Vagina (tissue), 2 donors: ENCODE results near the gene ARMC5. TPM values are rescaled to one million over a fixed set of nuclear protein-coding genes. Genes with fewer than 3 reads are reported as not detected.

Experiments used
- DNase-seq, 2 donors: peaks; one replicate each; pipeline ENCODE4 v3.0.0-alpha.2; 2017; ENCODE audit errors: extremely low spot score in 2 of 2
- H3K27ac ChIP-seq: fragments of 200-600 bp; sonication (generic); one replicate; pipeline ENCODE4 v1.5.1; 2019
- H3K27me3 ChIP-seq: fragments of 200-600 bp; sonication (generic); one replicate; pipeline ENCODE4 v1.5.1; 2019
- H3K36me3 ChIP-seq, 2 donors: fragments of 200-600 bp; sonication (generic); one replicate each; pipeline ENCODE4 v1.5.1; 2017 to 2019
- H3K4me1 ChIP-seq: fragments of 200-600 bp; sonication (generic); one replicate; pipeline ENCODE4 v1.5.1; 2019
- H3K4me3 ChIP-seq, 2 donors: fragments of 200-600 bp; sonication (generic); 1 replicate in 1 of 2; 2 replicates in 1 of 2; pipeline ENCODE4 v1.5.1; 2016 to 2019
- H3K9me3 ChIP-seq: fragments of 200-600 bp; sonication (generic); one replicate; pipeline ENCODE4 v1.5.1; 2019
- POLR2A ChIP-seq, 2 donors: fragments of 450-650 bp; IDR thresholded peaks; one replicate each; pipeline ENCODE4 v1.6.1; 2017; ENCODE audit warnings: antibody characterized with exemption in 2 of 2, mild to moderate bottlenecking in 2 of 2, moderate library complexity in 2 of 2
- POLR2AphosphoS5 ChIP-seq, 2 donors: sonication (generic); formaldehyde crosslinking; IDR thresholded peaks; one replicate each; pipeline ENCODE4 v1.9.0; 2017; ENCODE audit warnings: antibody characterized with exemption in 2 of 2, mild to moderate bottlenecking in 2 of 2, low read depth in 1 of 2; ENCODE audit not compliant: insufficient read depth in 1 of 2
- intact Hi-C: fragments of 100-400 bp; cut with DNase I; formaldehyde crosslinking; loops from one replicate; pipeline ENCODE4 v1.15.1; 2023
- total RNA-seq: library from RNA; depleted of rRNA; stranded (reverse); fragments of >200 nt; gene quantifications from one replicate; pipeline ENCODE4 v1.2.3, GENCODE V29; 2016
- TF ChIP-seq, protein P1 (sequence below), 3 experiments: fragments of 450-650 bp in 2 of 3; fragments of 200-600 bp in 1 of 3; sonication (generic) in 1 of 3; IDR thresholded peaks; one replicate each; pipeline ENCODE4 v1.5.1; 2017 to 2019; ENCODE audit warnings: antibody characterized with exemption in 3 of 3, mild to moderate bottlenecking in 2 of 3, moderate library complexity in 2 of 3

Gene ARMC5
- total RNA-seq, 1 donor from 2014 or later, result 11.3 TPM

DNA sequence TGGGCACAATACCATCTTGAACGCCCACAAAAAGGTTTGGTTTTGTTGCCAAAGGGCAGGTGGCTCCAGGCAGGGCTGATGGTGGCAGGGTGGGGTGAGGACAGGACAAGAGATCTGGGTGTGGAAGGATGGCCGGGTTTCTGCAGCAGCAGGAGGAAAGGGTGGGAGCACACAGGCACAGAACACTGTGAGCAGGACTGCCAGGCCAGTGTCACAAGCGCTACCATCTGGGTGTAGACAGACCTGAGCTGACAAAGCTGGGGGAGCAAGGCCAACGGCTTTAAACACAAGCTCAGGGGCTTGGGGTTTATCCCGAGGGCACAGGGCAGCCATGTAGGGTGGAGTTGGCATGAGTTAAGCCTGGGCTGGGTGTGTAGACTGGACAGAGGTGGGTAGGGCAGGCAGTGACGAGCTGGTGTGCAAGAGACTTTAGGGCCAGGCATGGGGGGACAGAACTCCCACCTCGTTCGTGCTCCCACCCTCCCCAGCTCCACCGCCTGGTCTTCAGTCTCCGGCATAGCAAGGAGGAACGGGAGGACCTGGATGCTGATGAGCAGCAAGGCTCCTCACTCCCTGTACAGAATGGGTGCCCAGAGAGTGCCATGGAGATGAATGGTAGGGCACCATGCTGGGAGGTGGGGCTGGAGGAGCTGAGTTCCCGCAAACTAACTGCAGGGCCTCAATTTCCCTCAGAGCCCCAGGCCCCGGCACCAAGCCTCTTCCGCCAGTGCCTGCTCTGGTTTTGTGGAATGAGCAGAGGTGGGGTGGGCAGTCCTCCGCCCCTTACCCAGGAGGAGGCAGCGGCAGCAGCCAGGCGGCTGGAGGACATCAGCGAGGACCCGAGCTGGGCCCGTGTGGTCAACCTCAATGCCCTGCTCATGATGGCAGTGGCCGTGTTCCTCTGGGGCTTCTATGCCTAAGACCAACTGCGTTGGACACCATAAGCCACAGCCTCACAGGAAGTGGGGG lies 30.6 kb downstream of the ARMC5 start:
- peaks cover 21% of the 10 kb centered on the region for H3K4me1 ChIP-seq
- intact Hi-C loops, result no loop called here
- H3K27ac ChIP-seq, result no peak overlapping the region
- no peak for DNase-seq
- TF ChIP-seq, protein P1, sequence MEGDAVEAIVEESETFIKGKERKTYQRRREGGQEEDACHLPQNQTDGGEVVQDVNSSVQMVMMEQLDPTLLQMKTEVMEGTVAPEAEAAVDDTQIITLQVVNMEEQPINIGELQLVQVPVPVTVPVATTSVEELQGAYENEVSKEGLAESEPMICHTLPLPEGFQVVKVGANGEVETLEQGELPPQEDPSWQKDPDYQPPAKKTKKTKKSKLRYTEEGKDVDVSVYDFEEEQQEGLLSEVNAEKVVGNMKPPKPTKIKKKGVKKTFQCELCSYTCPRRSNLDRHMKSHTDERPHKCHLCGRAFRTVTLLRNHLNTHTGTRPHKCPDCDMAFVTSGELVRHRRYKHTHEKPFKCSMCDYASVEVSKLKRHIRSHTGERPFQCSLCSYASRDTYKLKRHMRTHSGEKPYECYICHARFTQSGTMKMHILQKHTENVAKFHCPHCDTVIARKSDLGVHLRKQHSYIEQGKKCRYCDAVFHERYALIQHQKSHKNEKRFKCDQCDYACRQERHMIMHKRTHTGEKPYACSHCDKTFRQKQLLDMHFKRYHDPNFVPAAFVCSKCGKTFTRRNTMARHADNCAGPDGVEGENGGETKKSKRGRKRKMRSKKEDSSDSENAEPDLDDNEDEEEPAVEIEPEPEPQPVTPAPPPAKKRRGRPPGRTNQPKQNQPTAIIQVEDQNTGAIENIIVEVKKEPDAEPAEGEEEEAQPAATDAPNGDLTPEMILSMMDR (IDR thresholded peaks at IDR 0.05), result no peak
- TF ChIP-seq POLR2A (IDR thresholded peaks at IDR 0.05), result no peak
- no peak for TF ChIP-seq POLR2AphosphoS5 (IDR thresholded peaks at IDR 0.05; ENCODE audit: insufficient read depth in 1 of 2, low read depth in 1 of 2)
- H3K36me3 ChIP-seq, result peaks cover 0 to 30% of the 10 kb centered on the region in 2 donors
- no peak overlapping the region for H3K4me3 ChIP-seq
- no peaks in the 10 kb centered on the region for H3K9me3 ChIP-seq
- no peaks in the 10 kb centered on the region for H3K27me3 ChIP-seq

DNA sequence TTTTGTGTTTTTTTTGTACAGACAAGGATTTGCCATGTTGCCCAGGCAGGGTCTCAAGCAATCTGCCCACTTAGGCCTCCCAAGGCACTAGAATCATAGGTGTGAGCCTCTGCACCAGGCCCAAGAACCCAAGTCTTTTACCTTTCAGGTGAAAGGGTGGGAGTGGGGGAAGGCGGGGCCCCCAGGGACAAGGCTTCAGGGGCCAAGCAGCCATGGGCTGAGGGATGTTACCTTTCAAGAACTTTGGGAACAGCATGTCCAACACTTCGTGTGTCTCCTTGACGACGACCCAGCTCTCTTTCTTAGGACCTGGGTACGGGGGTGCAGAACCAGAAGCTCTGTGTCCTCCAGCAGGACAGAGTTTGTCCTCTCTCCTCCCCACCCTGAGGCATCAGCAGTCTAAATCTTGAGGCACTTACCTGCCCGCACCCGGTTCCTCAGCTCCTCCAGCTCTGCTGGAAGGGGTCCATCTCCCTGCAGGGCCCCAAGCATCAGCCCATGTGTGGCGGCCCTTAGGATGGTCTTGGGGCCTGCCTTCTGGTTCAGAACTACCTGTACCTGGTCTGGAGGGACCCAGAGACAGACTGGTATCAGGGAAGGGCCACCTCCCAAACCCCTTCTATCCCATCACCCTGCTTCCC lies 32.6 kb downstream of the ARMC5 start:
- peaks cover 20% of the 10 kb centered on the region for H3K4me1 ChIP-seq
- H3K36me3 ChIP-seq, result peaks cover 0 to 47% of the 10 kb centered on the region in 2 donors
- H3K27me3 ChIP-seq, result no peaks in the 10 kb centered on the region
- TF ChIP-seq POLR2A (IDR thresholded peaks at IDR 0.05), result no peak
- TF ChIP-seq, protein P1 (IDR thresholded peaks at IDR 0.05), result no peak
- TF ChIP-seq POLR2AphosphoS5 (IDR thresholded peaks at IDR 0.05; ENCODE audit: insufficient read depth in 1 of 2, low read depth in 1 of 2), result no peak
- H3K27ac ChIP-seq, result no peak overlapping the region
- H3K4me3 ChIP-seq, result no peak overlapping the region
- no peak for DNase-seq
- no peaks in the 10 kb centered on the region for H3K9me3 ChIP-seq
- intact Hi-C loops, result no loop called here

DNA sequence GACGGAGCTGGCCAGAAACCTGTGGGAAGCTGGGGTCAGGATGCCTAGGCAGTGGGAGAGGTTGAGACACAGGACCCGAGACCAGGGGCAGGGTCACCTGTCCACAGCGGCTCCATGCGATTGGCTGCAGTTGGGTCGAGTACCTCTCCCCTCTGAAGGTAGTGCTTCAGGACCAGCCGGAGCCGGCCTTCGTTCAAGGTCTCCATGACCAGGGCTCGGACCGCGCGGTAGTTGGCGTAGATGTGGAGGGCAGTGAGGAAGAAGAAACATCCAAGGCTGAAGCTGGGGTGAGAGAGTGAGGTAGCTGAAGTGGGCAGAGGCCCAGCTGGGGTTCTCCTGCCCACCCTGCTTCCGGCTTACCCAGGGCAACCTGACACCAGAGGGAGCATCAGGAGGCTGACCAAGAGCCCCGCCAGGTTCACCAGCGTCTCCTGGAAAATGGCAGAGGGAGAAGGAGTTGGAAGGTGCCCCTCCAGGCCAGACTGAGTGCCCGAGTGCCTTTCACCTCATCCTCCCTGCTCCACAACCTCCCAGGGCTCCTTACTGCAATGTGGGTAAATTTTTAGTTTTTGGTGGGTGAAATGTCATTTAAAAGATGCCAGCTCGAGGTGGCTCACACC lies 34.3 kb downstream of the ARMC5 start:
- H3K27ac ChIP-seq, result no peak overlapping the region
- H3K36me3 ChIP-seq, result peaks cover 0 to 65% of the 10 kb centered on the region in 2 donors
- TF ChIP-seq POLR2AphosphoS5 (IDR thresholded peaks at IDR 0.05; ENCODE audit: insufficient read depth in 1 of 2, low read depth in 1 of 2) (no peak), POLR2A (IDR thresholded peaks at IDR 0.05) (no peak)
- TF ChIP-seq, protein P1 (IDR thresholded peaks at IDR 0.05), result no peak
- no peaks in the 10 kb centered on the region for H3K9me3 ChIP-seq
- no peak overlapping the region for H3K4me3 ChIP-seq
- DNase-seq, result no peak
- intact Hi-C loops, result no loop called here
- H3K27me3 ChIP-seq, result no peaks in the 10 kb centered on the region
- H3K4me1 ChIP-seq, result peaks cover 3% of the 10 kb centered on the region

DNA sequence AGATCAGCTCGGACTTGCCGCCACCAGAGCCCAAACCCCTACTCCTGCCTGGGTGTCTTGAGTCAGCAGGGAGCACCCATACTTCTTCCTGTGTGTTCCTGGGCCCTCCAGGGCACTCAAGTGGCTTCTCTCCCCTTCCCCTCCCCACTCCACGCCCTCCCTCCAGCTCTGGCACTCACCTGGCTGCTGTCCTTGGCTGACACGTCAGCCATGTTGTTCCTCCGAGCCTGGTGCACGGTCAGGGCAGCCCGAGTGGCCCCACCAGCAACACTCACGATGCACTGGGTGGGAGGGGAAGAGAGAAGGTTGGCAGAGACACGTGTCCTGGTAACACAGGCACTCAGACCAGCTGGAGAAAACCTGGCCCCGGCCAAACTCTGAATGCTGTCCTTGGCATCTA lies 37.4 kb downstream of the ARMC5 start:
- TF ChIP-seq POLR2A (IDR thresholded peaks at IDR 0.05) (no peak), POLR2AphosphoS5 (IDR thresholded peaks at IDR 0.05; ENCODE audit: insufficient read depth in 1 of 2, low read depth in 1 of 2) (no peak)
- TF ChIP-seq, protein P1 (IDR thresholded peaks at IDR 0.05), result no peak

More for the DNA sequence above, 37.4 kb downstream of the ARMC5 start:
- Histone ChIP-seq H3K4me1 (no peaks in the 10 kb centered on the region), H3K27ac (no peak overlapping the region), H3K36me3 (peaks cover 0 to 76% of the 10 kb centered on the region in 2 donors), H3K27me3 (no peaks in the 10 kb centered on the region), H3K4me3 (no peak overlapping the region), H3K9me3 (no peaks in the 10 kb centered on the region)
- intact Hi-C loops, result no loop called here
- no peak for DNase-seq
